SK-N-SH (cell line): ENCODE measurements around the gene SPDEF.

Experiments used
- CTCF ChIP-seq: fragments of 200-600 bp; sonication (generic); IDR thresholded peaks from 2 replicates; pipeline ENCODE4 v1.6.1; 2017; ENCODE audit warnings: antibody characterized with exemption, mild to moderate bottlenecking, moderate library complexity
- ELF1 ChIP-seq: IDR thresholded peaks from 2 replicates; pipeline ENCODE4 v1.4.0; 2012
- EP300 ChIP-seq, 2 experiments: IDR thresholded peaks; 2 replicates each; pipeline versions ENCODE4 v1.4.0 to v1.6.1; 2012; ENCODE audit warnings: borderline replicate concordance in 1 of 2, low read depth in 1 of 2, low read length in 1 of 2
- FOXM1 ChIP-seq: IDR thresholded peaks from 2 replicates; pipeline ENCODE4 v1.4.0; 2012; ENCODE audit warnings: low read depth, mild to moderate bottlenecking
- IRF3 ChIP-seq: fragments of 150-350 bp; IDR thresholded peaks from 2 replicates; pipeline ENCODE4 v1.6.1; 2016; ENCODE audit warnings: mild to moderate bottlenecking, low read depth, low read length
- MAX ChIP-seq: IDR thresholded peaks from 2 replicates; pipeline ENCODE4 v1.4.0; 2012; ENCODE audit warnings: low read depth
- POLR2AphosphoS5 ChIP-seq: IDR thresholded peaks from 2 replicates; pipeline ENCODE4 v1.6.1; 2012; ENCODE audit warnings: low read depth, low read length
- RAD21 ChIP-seq: IDR thresholded peaks from 2 replicates; pipeline ENCODE4 v1.6.1; 2012; ENCODE audit warnings: mild to moderate bottlenecking, low read length
- REST ChIP-seq: IDR thresholded peaks from 2 replicates; pipeline ENCODE4 v1.6.1; 2012; ENCODE audit warnings: mild to moderate bottlenecking, low read depth, low read length, moderate library complexity
- SIN3A ChIP-seq: IDR thresholded peaks from 2 replicates; pipeline ENCODE4 v1.6.1; 2012; ENCODE audit warnings: low read depth, mild to moderate bottlenecking, low read length, moderate library complexity, borderline replicate concordance
- TAF1 ChIP-seq: IDR thresholded peaks from 2 replicates; pipeline ENCODE4 v1.6.1; 2012; ENCODE audit warnings: low read depth, mild to moderate bottlenecking, low read length, moderate library complexity, borderline replicate concordance
- TCF12 ChIP-seq: IDR thresholded peaks from 2 replicates; pipeline ENCODE4 v1.4.0; 2012
- YY1 ChIP-seq: IDR thresholded peaks from 2 replicates; pipeline ENCODE4 v1.4.0; 2012; ENCODE audit warnings: low read depth, mild to moderate bottlenecking
- TF ChIP-seq, protein P1 (sequence below): IDR thresholded peaks from 2 replicates; pipeline ENCODE4; 2012

- TF ChIP-seq FOXM1 = no peak
- no peak for TF ChIP-seq REST
- TF ChIP-seq CTCF = no peak
- TF ChIP-seq, protein P1, sequence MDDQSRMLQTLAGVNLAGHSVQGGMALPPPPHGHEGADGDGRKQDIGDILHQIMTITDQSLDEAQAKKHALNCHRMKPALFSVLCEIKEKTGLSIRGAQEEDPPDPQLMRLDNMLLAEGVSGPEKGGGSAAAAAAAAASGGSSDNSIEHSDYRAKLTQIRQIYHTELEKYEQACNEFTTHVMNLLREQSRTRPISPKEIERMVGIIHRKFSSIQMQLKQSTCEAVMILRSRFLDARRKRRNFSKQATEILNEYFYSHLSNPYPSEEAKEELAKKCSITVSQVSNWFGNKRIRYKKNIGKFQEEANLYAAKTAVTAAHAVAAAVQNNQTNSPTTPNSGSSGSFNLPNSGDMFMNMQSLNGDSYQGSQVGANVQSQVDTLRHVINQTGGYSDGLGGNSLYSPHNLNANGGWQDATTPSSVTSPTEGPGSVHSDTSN = no peak
- TF ChIP-seq YY1 = no peak
- TF ChIP-seq TCF12 = no peak
- no peak for TF ChIP-seq SIN3A
- no peak for TF ChIP-seq POLR2AphosphoS5
- no peak for TF ChIP-seq TAF1
- TF ChIP-seq MAX = no peak
- no peak for TF ChIP-seq EP300 (IDR thresholded peaks at IDR 0.05; ENCODE audit: borderline replicate concordance in 1 of 2, low read depth in 1 of 2, low read length in 1 of 2)
- no peak for TF ChIP-seq IRF3
- no peak for TF ChIP-seq RAD21
- TF ChIP-seq ELF1 = no peak
Observed at GRCh38 chr6:34511915-34512737, 44.0 kb downstream of the SPDEF start.
